GM21529 (cell line): Measurements from ENCODE around the gene CCSAP.

Experiments used
- ATAC-seq: cut with Tn5 transposase; IDR thresholded peaks from one replicate; pipeline ENCODE4 v1.9.1; 2021; ENCODE audit not compliant: unreplicated experiment

Gene CCSAP

DNA sequence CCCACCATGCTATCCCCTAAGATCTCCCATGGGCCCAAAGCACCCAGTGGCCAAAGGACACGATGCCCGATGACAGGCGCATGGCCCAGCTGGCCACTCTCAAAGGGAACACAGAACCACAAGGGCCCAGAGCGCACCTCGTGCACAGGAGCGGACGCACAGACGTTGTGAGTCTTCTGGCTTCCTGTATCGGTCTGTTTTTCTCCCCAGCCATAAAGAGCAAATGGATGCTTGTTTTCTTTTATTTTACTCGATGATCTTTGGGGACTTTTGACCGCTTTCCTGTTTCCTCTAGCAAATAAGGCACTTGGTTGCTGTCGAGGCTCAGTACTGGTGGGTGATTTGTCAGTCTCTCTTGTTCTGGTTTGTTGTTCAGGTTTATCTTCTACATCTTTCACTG lies 16.2 kb downstream of the CCSAP start:
- ATAC-seq: no peak

DNA sequence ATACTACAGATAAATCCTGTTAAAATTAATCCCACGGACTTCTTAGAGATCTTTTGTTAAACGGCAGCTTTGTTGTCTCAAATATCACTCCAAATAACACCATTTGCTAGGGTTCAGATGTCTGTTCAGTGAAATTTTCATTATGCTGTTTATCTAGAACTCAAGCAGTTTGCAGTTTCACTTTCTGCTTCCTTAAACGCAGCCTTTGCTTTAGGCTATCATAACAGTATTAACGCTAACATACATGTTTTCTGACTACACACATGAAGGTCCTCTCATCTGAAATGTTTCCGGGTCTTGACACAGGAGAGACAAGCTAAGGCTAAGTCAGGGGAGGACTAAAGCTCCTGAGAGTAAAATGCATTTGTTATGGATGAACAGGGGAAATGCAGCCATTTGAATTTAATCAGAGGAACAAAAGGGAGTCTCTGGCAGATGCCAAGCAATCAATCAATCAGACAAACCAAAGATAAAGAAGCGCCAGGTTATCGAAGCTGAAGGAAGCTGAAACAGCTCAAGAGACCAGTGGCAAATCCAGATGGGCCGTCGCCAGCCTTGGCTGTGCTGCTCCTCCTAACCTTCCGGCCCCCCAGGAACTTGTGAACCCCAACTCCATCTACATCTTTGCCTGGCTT lies 16.9 kb downstream of the CCSAP start:
- no peak for ATAC-seq

DNA sequence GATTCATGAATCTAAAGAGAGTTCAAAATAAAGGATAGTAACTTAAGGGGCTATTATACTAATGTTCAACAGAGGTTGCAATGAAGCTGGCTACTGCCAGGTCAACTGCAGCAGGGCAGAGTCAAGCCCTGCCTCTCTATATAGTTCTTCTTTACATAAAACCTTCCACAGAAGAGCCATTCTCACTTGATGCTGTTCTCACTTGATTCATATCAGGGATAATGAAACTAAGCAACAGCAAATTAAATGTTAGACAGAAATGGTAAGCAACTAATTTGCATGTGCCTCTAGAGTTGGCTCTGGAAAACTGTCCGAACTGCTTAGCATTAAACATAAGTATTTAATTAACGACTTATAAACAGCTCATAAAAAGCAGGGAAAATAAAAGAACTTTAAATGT lies 17.4 kb downstream of the CCSAP start:
- ATAC-seq: no peak

GRCh38 chr1:229323885-229324553 lies 18.8 kb downstream of the CCSAP start:
- ATAC-seq: no peak

GRCh38 chr1:229323201-229323600 lies 19.6 kb downstream of the CCSAP start:
- ATAC-seq: no peak

DNA sequence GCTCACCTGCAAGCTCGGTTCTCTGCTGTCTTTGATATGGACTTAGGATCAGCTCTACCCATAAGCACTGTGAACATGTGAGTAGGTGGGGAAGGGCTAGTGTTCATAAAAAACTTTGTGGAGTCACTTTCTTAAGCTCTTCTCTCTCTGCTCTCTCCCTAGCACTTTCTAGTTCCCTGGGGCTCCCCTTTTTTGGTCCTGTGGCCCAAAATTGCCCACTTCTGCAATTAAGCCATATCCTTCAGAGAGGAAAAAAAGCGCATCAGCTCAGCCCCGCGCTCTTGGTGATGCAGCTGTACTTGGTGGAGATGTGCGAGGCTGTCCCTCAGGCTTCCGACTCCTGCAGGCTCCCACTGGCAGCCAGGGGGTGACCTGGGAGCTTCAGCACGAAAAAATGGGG lies 23.4 kb downstream of the CCSAP start:
- ATAC-seq: no peak

GRCh38 chr1:229318056-229318455 lies 24.8 kb downstream of the CCSAP start:
- no peak for ATAC-seq

- ATAC-seq: no peak
These were observed 26.7 kb downstream of the CCSAP start for GRCh38 chr1:229316166-229316565.

GRCh38 chr1:229310833-229311232 lies 32.0 kb downstream of the CCSAP start:
- ATAC-seq: no peak

DNA sequence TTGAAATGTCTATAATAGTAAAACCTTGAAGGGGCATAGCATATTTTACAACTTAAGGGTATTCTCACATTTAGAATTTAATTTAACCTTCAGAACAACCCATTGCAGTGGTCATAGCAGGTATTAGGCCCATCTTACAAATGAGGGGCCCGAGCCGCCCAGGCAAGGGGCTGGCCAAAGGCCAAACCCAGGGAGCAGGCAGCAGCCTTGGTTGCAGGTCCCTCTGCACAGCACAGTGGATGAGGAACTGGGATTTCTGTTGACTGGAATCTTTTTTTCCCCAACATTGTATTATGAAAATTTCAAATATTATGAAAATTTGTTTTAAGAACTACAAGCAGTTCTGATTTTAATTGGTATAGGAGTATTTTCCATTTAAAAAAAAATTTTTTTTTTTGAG lies 33.2 kb downstream of the CCSAP start:
- no peak for ATAC-seq

DNA sequence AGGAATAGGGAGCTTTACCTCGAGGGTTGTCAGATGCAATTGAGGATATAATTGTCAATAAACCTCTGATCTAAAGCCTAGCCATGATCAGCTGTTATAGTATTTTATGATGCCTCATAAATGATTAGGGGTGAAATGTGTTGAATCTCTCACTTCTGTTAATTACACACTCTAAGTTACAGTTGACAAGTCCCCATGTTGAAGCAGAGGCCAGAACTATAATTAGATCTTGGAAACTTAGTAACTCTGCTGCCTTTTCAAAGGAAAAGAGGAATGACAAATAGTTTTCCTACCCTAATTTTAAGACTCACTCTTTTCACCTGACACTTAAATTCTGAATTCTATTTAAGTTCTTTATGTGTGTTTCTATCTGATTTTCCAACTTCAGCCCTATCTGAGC lies 33.8 kb downstream of the CCSAP start:
- no peak for ATAC-seq

- ATAC-seq: no peak
These were observed 37.5 kb downstream of the CCSAP start for GRCh38 chr1:229305392-229305791.

DNA sequence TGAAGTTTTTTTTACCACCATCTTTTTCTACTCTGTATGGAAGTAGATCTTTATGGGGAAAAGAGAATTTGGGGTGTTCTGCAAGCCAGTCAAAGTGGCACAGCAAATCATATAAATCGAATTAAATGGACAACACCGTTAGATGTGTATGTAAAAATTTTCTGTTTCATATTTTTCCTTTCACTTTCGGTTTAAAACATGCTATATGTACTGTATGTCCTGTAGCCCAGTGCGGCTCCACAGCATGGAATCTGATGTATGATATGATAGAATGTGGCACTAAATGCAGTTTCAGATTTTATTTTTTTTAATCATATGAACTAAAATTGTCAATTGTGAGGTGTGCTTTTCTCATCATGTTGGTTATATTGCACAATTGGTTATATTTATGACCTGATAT lies 39.0 kb downstream of the CCSAP start:
- ATAC-seq: no peak

- no peak for ATAC-seq
These were observed 40.1 kb downstream of the CCSAP start for GRCh38 chr1:229302740-229303139.

DNA sequence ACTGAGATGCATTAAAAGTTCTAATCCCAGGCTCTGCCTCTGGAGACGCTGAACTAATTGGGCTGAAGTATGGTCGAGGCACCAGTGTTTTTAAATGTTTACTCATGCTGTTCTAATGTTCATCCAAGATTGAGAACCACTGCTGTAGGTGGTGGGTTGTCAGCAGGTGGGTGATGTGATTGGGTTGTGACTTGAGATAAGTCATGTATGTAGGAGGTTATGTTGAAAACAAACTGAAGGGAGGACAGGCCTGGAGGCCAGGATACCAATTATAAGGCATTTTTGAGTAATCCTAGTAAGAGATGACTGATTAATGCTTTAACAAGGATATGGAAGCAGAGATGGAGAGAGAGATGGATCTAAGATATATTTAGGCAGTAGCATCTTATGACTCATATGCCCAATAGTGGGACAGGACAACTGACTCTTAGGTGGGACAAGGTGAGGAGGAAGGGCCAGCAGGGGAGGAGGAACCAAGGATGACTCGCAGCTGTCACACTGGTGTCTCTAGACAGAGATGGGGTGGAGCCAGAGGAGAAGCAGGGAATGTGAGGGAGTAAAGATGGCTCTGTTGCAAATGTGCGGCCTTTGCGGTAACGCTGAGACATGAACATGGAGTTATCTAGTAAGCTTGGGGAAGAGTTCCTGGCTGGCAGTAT lies 42.6 kb downstream of the CCSAP start:
- no peak for ATAC-seq

- ATAC-seq: no peak
These were observed 43.9 kb downstream of the CCSAP start for GRCh38 chr1:229298887-229299503.

GRCh38 chr1:229298420-229298819 lies 44.4 kb downstream of the CCSAP start:
- no peak for ATAC-seq

DNA sequence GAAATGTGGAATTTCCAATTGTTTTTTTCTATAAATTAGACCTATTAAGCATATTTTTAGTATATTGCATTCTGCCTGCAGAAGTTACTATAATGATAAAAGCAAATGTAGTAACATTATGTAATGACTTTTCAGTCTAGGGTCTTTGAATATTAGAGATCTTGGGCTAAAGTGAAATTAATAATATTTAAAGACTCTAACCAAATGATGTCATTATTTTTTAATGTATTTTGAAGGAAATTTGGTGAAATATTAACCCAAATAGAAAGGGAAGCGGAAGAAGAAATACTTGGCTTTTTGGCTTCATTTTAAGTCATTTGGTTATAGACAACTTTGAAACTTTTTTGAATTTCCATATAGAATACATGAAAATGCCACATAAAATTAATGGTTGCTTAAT lies 45.1 kb downstream of the CCSAP start:
- no peak for ATAC-seq

DNA sequence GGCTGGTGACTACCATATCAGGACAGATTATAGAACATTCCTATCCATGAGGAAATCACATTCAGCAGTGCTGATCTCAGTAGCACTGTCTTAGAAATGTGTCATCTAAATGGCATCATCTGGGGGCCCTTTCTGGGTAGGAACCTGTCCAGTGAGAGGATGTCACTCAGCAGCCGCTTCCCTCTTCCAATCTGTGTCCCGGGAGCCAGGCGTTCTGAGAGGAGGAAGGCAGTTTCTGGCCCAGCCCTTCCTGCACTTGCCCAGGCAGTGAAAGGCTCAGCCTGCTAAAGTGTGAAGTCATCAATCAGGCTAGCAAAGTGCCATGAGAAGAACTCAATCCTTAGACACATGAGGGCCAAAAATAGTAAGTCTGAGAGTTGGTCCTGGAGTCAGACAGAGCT lies 46.3 kb downstream of the CCSAP start:
- no peak for ATAC-seq

GRCh38 chr1:229295745-229296144 lies 47.1 kb downstream of the CCSAP start:
- ATAC-seq: no peak

DNA sequence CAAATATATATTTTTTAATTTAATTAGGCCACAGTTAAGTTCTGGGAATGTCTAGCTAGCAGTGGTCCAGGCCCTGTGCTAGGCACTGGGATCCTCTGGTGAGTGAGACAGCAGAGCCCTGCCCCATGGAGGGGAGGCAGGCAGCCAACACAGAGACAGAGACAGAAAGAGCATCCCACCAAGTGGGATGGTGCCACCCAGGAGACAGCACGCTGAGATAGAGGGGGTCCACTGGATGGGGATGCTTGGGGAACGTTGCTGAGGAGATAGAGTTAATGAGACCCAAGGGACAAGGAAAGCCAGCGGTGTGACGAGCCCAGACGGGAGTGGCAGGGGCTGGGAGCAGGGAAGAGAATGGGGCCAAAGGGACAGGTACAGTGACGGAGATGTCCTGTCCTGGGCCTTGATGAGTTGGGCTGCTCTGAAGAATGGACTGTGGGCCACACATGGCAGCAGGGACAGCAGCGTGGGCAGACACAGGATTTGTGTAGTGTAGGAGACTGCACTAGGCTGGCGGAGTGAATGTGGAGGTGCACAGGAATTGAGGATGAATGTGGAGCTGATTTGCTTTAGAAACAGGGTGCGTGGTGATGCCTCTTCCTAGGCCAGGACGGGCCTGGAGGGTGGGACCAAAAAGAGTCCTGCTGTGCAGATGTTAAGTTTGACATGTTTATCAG lies 49.2 kb downstream of the CCSAP start:
- no peak for ATAC-seq
